Fibroblast of skin of right biceps (primary cell): ENCODE data around the gene SLC25A22.

Source experiments
- DNase-seq: peaks from one replicate; pipeline ENCODE4 v3.0.0-alpha.2; 2013

The SLC25A22 gene

DNA sequence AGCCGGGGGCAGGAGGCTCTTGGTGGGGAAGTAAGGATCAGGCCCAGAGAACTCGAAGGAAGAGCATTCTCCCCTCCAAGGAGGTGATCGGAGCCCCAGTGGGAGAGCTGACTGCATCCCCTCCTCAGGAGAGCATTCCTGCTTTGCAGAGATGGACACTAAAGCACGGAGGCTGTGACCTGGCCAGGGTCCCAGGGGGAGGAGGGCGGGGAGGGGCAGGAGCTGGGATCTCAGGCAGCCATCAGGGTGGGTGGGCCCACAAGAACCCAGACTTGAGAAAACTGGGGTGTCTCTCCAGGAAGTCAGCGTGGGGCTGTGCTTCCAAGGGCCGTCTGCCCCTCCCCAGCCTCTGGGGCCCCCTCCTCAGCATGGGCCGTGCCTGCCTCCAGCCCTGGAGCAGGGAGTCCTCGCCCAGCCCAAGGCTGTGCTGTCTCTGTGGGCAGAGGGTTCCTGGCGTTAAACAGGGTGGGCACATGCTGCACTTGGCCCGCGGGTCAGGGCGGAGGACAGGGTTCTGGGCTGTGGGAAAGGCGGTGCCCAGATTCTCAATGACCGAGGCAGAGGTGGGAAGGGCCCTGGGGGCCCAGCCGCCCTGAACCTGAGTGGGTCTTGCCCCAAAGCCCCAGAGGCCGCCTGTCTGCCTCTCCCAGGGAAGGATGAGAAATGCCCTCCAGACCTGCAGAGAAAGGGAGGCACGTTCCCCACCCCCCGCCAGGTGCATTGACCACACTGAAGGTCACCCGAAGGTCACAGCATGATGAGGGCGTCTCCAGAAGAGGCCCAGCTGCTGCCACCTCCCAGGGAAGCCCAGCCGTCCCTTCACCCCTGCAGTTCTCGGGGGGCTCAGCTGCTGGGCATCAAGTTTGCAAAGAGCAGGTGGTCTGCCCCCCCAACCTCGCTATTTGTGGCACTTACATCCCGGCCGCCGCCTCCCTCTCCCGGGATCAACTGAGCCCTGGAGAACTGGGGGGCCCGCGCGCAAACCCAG, 8.8 kb downstream of the SLC25A22 start:
- no peak for DNase-seq

DNA sequence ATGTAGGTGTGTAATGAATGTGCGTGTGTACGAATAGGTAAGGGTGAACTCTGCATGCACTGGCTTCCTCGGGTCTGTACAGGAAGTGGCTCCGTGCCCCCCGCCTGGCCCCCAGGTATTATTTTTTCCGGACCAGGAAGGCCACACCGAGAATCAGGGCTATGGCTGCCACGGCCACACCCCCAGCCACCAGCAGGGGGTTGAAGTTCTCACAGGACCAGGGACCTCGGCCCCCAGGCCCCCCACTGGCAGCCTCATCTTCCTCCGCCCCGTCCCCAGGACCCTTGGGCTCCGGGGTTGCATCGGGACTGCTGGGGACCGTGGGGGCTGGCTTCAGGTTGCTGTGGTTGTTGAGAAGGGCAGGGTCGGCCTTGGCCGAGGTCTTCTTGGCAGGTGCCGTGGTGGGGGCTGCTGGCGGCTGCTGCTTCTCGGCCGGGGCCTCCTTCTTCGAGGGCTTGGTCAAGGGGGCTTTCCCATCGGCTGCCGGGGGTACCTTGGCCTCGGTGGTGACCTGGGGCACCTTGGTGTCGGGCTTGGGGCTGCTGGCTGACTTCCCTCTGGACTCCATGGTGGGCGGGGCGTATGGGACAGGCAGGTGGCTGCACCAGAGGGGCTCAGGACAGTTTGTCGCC, 10.0 kb downstream of the SLC25A22 start:
- no peak for DNase-seq

- no peak for DNase-seq
These were observed 10.9 kb downstream of the SLC25A22 start for GRCh38 chr11:787084-787675.

- DNase-seq: no peak
These were observed 11.6 kb downstream of the SLC25A22 start for GRCh38 chr11:786235-787083.

- peak; percentile 89 for DNase-seq
These were observed 14.5 kb downstream of the SLC25A22 start for GRCh38 chr11:783581-784015.

- DNase-seq: no peak
These were observed 15.6 kb downstream of the SLC25A22 start for GRCh38 chr11:782264-783174.

DNA sequence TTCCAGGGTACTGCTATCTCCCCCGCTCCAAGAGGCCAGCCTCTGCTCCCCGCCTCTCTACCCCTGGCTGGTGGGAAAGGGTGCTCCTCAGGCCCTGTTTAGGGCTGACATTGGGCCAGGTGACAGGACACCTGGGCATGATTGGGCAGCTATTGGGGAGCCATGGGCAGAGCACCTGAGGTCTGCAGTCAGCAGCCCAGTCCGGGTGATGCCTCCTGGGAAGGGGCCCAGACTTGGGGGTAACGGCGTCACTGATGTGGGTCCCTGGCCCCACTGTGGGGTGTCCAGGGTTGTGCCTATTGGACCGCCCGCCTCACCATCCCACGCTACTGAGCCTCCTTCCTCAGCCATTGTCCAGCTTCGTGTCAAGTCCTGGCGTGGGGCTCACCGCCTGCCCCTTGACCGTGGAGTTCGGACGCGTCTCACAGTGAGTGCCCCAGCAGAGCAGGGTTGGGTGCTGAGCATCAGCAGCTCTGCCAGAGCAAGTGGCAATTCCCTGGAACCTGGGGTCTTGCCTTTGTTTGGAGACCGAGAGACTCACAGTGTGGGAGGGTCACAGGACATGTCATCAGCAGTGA, 18.0 kb downstream of the SLC25A22 start:
- no peak for DNase-seq

DNA sequence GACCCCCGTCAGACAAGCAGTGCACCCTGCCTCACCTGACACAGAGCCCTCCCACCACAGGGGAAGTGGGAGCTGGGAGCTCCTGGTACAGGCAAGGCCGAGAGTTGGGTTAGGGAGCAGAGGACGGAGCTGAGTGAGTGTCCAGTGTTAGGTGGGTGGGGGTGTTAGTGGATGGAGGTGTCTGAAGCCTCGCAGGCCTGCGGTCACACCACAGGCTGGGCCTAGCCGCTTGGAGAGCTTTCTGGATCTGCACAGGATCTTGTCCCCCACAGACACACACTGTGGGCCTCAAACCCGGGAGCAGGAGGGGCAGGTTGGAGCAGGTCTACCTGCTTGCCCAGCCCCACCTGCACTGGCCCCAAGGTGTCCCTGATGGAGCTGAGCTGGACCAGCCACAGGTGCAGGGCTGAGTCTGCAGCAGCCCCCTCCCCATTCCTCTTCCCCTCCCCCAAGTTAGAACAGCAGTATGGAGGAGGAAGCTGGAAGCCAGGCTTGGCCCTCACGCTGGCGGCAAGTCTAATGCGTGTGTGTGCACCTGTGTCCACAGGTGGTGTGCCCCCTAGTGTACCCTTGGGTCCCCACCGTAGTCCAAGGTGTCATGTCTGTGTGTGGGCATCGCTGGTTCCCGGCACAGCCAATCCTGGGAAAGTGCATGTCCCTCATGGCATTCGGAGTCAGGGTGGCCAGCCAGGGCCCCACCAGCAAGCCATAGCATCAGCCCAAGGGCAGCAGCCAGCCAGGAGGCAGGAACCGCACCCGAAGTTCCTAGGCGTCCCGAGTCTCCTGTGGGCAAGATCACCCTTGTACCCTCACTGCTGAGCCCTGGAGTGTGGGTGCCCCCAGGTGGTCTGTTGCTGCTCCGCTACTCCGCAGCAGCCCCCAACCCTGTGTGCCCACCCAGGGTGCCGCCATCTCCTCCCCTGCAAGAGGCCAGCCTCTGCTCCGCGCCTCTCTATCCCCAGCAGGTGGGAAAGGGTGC, 18.8 kb downstream of the SLC25A22 start:
- no peak for DNase-seq

- DNase-seq: peak; percentile 85
These were observed 20.5 kb downstream of the SLC25A22 start, which contains the start of gene GATD1 for GRCh38 chr11:777288-778255. GATD1 (minus strand) TSS chr11:777487; CDS start chr11:777462, 25 bp downstream.

DNA sequence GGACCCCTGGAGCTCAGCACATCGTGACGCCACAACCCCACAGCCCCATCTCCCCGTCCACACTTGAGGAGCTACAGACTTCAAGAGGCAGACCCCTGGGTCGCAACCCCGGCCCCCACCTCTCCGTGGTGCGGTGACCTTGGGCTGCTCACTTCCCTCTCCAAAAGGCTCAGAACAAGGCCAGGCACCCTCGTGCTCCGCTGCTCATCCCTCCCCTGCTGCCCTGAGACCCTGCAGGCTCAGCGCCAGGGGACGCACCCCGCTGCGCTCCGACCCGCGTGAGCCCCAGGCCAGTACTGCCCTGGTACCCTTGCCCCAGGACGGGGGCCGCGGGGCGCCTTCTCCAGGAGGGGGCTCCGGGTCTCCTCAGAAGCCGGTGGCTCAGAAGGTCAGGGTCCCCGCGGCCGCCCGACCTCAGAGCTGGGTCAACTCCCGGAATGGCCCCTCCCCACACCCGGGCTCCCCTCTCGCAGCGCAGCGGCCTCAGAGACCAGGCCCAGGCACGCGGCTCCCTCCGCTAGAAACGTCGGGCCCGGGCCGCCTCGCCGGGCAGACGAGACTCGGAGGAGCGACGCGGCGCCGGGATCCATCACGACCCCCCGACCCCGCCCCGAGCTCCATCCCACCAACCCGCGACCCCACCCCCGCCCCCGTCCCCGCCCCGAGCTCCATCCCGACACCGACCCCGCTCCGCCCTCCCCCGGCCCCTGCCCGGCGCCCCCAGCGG, 21.4 kb downstream of the SLC25A22 start:
- DNase-seq: peak; percentile 32

DNA sequence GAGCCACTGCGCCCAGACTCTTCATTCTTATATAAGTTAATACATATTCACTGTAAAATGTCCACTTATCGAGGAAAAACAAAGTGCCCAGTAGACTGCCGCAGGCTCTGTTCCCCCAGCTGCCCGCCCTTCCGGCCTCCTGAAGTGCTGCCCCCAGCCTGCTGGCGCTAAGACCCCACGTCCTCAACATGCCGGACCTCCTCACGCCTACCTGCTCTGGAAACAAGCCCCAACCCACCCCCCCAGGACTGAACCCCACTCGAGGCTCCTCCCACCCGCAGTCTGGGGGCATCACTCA, 21.9 kb downstream of the SLC25A22 start:
- no peak for DNase-seq

DNA sequence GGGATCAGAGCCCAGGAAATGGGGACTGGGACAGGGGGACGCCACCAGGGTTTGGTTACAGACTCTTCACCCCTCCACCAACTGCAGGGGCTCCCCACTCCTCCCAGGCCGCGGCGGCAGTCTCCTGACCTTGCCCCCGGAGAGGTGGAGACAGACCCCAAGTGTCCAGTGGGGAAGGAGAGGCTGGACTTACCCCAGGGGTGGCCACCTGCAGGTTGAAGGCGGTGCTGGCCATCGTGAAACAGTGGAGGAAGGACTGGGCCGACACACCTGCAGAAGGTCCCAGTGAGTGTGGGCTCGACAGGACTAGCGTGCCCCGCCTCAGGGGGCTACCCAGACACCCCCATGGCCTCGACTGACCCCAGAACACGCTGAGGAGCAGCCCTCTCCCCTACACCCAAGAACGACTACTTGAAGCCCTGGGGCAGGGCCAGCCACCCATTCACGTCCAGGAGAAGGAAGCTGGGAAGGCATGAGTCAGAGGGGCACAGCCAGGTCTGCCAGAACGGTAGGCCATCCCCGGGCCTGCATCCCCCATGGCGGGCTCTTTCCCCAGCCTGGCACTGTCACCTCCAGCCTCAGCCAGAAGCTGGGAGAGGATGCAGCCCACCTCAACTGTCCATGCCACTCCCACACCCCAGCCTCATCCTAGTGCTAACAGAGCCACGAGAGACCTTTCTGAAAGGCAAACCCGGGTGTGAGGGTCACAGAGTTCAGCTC, 23.0 kb downstream of the SLC25A22 start:
- DNase-seq: no peak

- DNase-seq: no peak
These were observed 24.3 kb downstream of the SLC25A22 start for GRCh38 chr11:773830-774229.

DNA sequence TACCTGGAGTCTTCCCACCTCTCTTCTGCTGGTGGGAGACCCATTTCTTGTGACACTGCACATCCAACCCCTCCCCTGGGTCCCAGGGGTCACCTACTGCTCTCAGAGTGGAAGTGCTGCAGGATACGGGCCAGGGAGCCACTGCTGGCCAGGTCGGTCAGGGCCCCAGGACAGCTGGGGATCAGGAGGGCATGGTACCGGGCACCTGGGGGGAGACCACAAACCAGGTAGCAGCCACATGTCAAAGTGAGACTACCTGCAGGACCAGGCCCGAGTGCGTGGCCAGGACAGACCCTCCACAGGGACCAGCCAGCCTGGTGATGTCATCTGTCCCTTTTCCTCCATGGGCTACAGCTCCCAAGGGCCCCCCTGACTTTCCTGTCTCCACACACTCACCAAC, 24.7 kb downstream of the SLC25A22 start:
- no peak for DNase-seq

DNA sequence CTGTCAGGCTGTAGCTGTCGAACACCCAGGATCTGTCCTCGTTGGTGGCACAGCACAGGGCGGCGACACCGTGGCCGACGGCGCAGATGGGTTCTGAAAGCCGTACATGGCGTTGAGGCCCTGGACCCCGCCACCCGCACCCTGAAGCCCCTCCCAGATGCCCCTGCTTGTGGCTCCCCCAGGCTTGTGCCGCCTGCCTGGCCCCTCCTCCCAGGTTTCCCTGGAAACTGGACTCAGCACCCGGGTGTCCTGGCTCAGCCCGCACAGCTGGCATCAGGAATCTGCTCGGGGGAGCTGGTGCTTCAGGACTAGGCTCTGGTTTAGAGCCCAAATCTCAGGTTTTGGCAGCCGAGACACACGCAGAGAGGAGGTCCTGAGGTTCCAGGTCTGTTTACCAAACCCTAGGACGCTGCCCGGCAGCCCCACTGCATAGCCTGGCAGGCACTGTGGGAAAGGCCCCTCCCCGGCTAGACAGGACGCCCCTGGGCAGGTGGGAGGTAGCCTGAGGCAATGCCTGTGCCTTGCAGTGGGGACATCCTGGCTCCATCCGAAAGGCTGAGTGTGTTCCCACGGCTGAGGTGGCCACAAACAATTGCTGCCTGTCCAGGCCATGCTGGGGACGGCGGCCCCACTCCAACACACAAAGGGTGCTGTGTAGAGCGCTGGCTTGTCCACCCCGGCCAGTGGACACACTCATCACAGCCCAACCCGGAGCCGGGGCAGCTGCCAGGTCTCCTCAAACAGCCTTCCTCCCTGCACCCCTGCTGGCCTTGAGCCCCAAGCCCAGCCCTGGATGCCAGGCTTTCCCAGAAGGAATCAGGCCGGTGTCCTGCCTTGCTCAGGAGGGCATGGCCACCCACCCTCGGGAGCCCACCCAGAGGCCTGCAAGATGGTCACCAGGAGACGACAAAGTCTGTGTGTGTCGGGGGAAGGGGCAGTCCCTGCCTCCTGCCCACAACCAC, 25.4 kb downstream of the SLC25A22 start:
- no peak for DNase-seq

- no peak for DNase-seq
These were observed 26.4 kb downstream of the SLC25A22 start for GRCh38 chr11:771617-772204.
